HUES48 (cell line): ENCODE results near the gene IFI27L2.

Source experiments
- H3K27ac ChIP-seq: one replicate; pipeline ENCODE4 v1.7.0; 2013; ENCODE audit warnings: low read depth, low read length, inconsistent platforms
- H3K27me3 ChIP-seq: 2 replicates; pipeline ENCODE4 v1.6.1; 2013; ENCODE audit warnings: mild to moderate bottlenecking, low read length; ENCODE audit not compliant: control insufficient read depth, insufficient read depth
- H3K36me3 ChIP-seq: 2 replicates; pipeline ENCODE4 v1.6.1; 2013; ENCODE audit warnings: low read length; ENCODE audit not compliant: control insufficient read depth, insufficient read depth
- H3K4me1 ChIP-seq: 2 replicates; pipeline ENCODE4 v1.6.1; 2013; ENCODE audit warnings: mild to moderate bottlenecking, low read length; ENCODE audit not compliant: control insufficient read depth, insufficient read depth
- H3K4me3 ChIP-seq: 2 replicates; pipeline ENCODE4 v1.5.1; 2013; ENCODE audit warnings: mild to moderate bottlenecking, low read depth, low read length
- H3K9ac ChIP-seq: 2 replicates; pipeline ENCODE4 v1.6.1; 2013; ENCODE audit warnings: mild to moderate bottlenecking, low read depth, low read length, moderate library complexity
- H3K9me3 ChIP-seq: 2 replicates; pipeline ENCODE4 v1.6.1; 2013; ENCODE audit warnings: low read length; ENCODE audit not compliant: control insufficient read depth, insufficient read depth

Gene IFI27L2

GRCh38 chr14:94100847-94101246 is 28.6 kb downstream of the IFI27L2 start:
- Histone ChIP-seq H3K4me3 (no peak overlapping the region), H3K27ac (no peak overlapping the region), H3K27me3 (no peaks in the 10 kb centered on the region), H3K9me3 (no peaks in the 10 kb centered on the region), H3K9ac (no peak overlapping the region), H3K36me3 (peaks cover 14% of the 10 kb centered on the region), H3K4me1 (no peaks in the 10 kb centered on the region)

DNA sequence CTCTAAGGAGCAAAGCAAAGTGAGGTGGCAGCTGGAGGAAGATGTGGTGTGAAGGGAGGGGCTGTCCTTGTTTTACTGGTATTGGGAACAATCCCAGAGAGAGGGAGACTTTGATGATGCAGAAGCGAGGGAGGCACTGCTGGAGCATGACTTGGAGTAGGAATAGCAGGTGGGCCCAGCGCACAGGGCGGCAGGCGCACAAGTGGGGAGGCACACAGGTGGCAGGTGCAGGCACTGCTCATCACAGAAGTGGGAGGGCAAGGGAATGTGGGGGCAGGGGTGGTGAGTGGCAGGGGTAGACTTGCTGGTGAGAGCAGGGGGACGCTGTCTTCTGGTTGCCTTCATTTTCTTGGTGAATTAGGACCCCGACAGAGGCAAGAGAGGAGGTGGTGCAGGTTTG is 30.4 kb downstream of the IFI27L2 start:
- Histone ChIP-seq H3K9ac (no peak overlapping the region), H3K27ac (no peak overlapping the region), H3K27me3 (no peaks in the 10 kb centered on the region), H3K4me1 (no peaks in the 10 kb centered on the region), H3K4me3 (no peak overlapping the region), H3K36me3 (peaks cover 14% of the 10 kb centered on the region), H3K9me3 (no peaks in the 10 kb centered on the region)

- no peaks in the 10 kb centered on the region for H3K27me3 ChIP-seq
- no peak overlapping the region for H3K9ac ChIP-seq
- no peaks in the 10 kb centered on the region for H3K9me3 ChIP-seq
- no peaks in the 10 kb centered on the region for H3K4me1 ChIP-seq
- H3K4me3 ChIP-seq = no peak overlapping the region
- H3K36me3 ChIP-seq = peaks cover 14% of the 10 kb centered on the region
- H3K27ac ChIP-seq = no peak overlapping the region
Observed at GRCh38 chr14:94098326-94098992, 30.9 kb downstream of the IFI27L2 start.

DNA sequence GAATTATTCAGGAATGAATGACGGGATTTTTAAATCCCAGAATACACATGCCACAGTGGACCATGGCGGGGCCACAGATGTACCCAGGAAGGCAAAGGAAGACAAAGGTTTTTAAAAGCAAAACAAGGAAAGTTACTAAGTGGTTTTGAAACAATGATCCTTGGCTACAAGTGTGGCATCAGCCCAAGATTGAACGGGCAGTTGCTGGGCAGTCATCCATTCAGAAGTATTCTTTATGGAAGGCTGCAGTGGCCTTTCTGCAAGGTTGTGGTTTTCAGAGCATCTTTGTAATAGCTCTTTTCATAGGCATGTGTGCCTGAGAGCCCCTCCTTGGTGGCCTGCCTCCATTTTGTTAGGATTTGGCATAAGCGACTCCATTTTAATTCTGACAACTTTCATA is 32.3 kb downstream of the IFI27L2 start:
- H3K36me3 ChIP-seq = peaks cover 14% of the 10 kb centered on the region
- H3K27ac ChIP-seq = no peak overlapping the region
- no peaks in the 10 kb centered on the region for H3K9me3 ChIP-seq
- H3K4me1 ChIP-seq = no peaks in the 10 kb centered on the region
- no peak overlapping the region for H3K4me3 ChIP-seq
- H3K27me3 ChIP-seq = no peaks in the 10 kb centered on the region
- no peak overlapping the region for H3K9ac ChIP-seq

DNA sequence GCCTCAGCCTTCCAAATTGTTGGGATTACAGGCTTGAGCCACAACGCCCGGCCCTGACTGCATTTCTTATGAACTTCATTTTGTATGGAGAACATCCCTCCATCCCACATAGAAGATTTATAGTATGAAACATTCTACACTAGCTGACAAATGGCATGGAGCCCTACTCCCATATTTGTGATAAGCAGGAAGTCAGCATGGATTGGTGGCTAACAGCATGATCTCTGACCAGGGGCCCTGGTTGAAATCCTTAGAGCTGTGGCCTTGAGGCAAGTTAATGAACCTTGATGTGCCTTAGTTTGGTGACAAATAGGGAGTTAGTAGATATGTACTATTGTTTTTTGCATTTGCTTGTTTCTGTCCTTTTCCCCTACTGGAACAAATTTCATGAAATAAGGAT is 36.0 kb downstream of the IFI27L2 start:
- Histone ChIP-seq H3K4me3 (no peak overlapping the region), H3K4me1 (no peaks in the 10 kb centered on the region), H3K27ac (no peak overlapping the region), H3K27me3 (no peaks in the 10 kb centered on the region), H3K9me3 (no peaks in the 10 kb centered on the region), H3K9ac (no peak overlapping the region), H3K36me3 (peaks cover 9% of the 10 kb centered on the region; the same call in 1 of the 2 replicates)

DNA sequence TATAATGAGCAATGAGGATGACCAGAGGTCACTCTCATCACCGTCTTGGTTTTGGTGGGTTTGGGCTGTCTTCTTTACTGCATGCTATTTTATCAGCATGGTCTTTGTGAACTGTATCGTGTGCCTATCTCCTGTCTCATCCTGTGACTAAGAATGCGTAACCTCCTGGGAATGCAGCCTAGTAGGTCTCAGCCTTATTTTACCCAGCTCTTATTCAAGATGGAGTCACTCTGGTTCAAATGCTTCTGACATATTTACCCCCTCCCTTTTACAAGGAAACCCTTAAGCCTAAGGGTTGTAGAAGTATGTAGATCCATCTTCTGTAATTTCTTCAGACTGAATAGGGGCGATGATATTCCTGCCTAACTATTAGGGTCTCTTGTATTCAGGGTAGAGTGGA is 39.9 kb downstream of the IFI27L2 start:
- Histone ChIP-seq H3K36me3 (no peaks in the 10 kb centered on the region), H3K4me3 (no peak overlapping the region), H3K9me3 (no peaks in the 10 kb centered on the region), H3K27me3 (no peaks in the 10 kb centered on the region), H3K27ac (no peak overlapping the region), H3K9ac (no peak overlapping the region), H3K4me1 (no peaks in the 10 kb centered on the region)

GRCh38 chr14:94088516-94088915 is 40.9 kb downstream of the IFI27L2 start:
- Histone ChIP-seq H3K9me3 (no peaks in the 10 kb centered on the region), H3K4me1 (no peaks in the 10 kb centered on the region), H3K4me3 (no peak overlapping the region), H3K27me3 (no peaks in the 10 kb centered on the region), H3K9ac (no peak overlapping the region), H3K36me3 (no peaks in the 10 kb centered on the region), H3K27ac (no peak overlapping the region)

DNA sequence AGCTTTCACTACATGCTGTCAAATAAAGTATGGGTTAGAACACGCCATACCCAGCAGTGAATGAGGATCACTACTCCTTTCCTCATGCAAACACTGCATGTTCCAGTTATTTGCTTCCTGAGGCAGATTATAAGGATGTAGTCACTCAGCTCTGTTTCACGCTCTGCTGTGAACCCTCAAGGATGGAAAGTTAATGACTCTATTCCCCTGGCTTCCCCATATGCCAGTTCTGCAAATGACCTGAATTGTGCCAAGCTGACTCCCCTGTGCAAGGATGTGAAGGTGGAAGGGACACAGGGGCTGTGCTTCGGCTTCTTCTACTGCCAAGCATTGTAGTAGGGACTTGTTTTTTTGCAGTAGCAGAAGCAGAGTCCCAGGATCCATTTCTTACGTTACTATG is 41.5 kb downstream of the IFI27L2 start:
- Histone ChIP-seq H3K27ac (no peak overlapping the region), H3K9ac (no peak overlapping the region), H3K27me3 (no peaks in the 10 kb centered on the region)

DNA sequence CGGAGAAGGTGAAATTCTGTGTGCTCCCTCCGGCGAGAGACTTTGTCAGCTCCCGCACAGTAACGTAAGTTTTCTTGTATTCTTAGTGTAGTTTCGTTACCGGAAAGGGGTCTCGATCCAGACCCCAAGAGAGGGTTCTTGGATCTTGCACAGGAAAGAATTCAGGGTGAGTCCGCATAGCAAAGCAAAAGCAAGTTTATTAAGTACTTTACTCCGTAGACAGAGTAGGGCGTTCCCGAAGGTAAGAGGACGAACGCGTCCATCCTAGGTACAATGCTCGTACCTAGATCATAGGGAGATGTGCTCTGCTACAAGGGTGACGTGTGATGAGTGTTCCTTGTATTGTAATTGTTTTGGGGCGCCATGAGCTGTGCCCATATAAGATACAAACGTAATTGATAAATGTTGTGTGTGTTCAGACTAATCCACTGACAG is 48.0 kb downstream of the IFI27L2 start:
- H3K27ac ChIP-seq = peak overlapping the region; percentile 76
- peak overlapping the region; percentile 42; the same call in 1 of the 2 replicates for H3K9ac ChIP-seq
- peaks cover 30% of the 10 kb centered on the region for H3K36me3 ChIP-seq
- H3K9me3 ChIP-seq = no peaks in the 10 kb centered on the region
- peaks cover 12% of the 10 kb centered on the region for H3K4me1 ChIP-seq
- H3K4me3 ChIP-seq = peak overlapping the region; percentile 77
- no peaks in the 10 kb centered on the region for H3K27me3 ChIP-seq

More for the DNA sequence above, 41.5 kb downstream of the IFI27L2 start:
- no peaks in the 10 kb centered on the region for H3K36me3 ChIP-seq
- H3K4me1 ChIP-seq = no peaks in the 10 kb centered on the region
- H3K4me3 ChIP-seq = no peak overlapping the region
- H3K9me3 ChIP-seq = no peaks in the 10 kb centered on the region

DNA sequence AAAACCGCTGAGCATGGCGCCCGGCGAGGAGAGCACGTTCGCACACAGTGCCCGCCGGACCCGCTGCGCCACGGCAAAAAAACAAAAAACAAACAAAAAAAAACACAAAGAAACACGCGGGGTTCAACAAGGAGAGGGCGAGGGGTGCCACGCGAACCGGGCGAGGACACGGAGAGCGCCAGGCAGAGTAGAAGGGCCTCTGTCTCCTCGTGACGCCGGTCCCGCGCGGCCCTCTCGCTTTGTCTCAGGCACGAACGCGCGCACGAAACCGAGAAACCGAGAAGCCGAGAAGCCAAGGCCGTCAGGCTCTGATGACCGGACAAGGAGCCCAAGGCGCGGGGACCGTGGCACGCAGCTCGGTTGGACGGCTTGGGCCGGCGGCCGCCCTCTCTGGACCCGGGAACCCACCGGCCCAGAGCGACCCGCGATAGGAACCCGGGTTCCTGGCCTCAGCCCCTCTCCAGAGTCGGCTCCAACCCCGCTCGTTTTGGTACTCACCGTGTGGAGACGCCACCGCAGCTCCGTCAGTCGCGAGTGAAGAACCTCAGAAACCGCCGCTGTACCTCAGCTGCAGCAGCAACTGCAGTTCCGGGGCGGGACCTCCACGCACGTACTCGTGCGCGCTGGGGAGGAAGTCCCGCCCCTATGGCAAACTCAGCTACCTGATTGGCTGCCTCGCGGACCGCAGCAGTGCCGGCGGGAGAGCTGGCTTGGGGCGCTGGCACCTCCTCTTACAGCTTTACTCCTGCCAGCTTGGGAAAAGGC is 48.6 kb downstream of the IFI27L2 start, which contains the start of the genes DDX24 and IFI27L1:
DDX24 (minus strand) TSS at position 582 of the 765 bp plus-strand sequence. CDS start 1,460 bp downstream, outside the sequence.
IFI27L1 (plus strand) TSS at position 690 of the 765 bp plus-strand sequence. CDS start 15,628 bp downstream, outside the sequence.
- Histone ChIP-seq H3K9ac (peak within 1 kb of the TSS; percentile 65), H3K9me3 (no peaks in the 10 kb centered on the region), H3K27me3 (no peaks in the 10 kb centered on the region), H3K27ac (peak within 1 kb of the TSS; percentile 76), H3K4me1 (peaks cover 12% of the 10 kb centered on the region), H3K36me3 (peaks cover 30% of the 10 kb centered on the region), H3K4me3 (peak within 1 kb of the TSS; percentile 77)
